HK-2 (cell line): ENCODE results near the gene OR1S1.
"Not testable (repeated sequence)": the region's sequence is repeated elsewhere in the genome, so short reads cannot be mapped to it uniquely, and the experiment has no call there.

Experiments used
- DNase-seq: peaks from one replicate; pipeline ENCODE4 v3.0.0-alpha.2; 2018; ENCODE audit not compliant: unreplicated experiment

Gene OR1S1

DNA sequence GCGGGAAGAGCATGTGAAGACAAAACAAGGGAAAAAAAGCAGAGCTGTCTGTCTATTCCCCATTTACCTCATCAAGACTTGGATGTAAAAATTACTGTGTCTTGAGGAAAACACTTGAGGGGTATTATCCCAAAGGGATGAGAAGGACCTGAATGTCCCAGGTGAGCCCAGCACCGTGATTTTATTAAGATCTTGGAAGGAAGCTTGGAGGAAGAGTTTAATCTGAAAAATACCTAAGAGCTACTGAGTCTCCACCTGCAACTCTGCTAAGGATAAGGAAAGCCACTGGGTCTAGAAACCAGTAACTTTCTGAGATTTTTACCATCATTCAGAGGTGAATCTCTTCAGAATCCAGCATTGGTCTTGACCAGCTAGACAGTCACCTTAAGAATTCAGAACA, at the start of gene OR1S1:
OR1S1 (plus strand) TSS at position 301 of the 400 bp plus-strand sequence.
- not testable (repeated sequence) for DNase-seq

DNA sequence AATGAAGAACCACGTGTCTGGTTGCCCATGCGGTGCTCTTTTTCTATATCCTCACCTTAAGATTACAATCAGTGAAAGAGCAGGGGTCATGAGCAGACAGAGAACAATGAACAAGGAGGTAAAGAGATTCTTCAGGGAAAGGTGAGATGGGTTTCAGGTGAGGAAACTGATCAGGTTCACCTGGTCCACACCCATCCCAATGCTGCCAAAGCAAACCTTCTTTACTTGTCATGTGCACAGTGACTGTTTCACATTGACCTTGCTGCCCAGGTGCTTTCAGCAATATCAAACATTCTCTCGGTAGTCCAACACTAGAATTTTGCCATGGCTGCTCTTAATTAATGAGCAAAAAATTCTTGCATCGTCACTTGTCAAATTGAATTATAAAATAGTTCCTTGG, 48.1 kb upstream of the OR1S1 start:
- DNase-seq: no peak

DNA sequence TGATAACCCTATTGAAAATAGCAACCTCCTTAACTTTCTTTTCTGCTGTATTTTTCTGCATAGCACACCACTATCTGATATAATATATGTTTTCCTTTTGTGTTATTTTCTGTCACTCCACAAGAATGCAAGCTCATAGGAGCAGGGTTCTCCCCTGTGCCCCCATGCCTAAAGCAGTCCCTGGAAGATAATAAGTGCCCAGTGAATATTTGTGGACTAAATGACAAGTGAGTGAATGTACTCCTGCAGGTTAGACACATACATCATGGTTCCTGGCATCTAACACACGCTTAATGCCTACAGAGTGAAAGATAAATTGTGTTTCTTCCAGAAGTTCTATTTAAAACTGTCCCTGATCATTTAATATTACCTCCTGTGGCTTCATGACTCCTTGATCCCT, 47.5 kb upstream of the OR1S1 start:
- no peak for DNase-seq

DNA sequence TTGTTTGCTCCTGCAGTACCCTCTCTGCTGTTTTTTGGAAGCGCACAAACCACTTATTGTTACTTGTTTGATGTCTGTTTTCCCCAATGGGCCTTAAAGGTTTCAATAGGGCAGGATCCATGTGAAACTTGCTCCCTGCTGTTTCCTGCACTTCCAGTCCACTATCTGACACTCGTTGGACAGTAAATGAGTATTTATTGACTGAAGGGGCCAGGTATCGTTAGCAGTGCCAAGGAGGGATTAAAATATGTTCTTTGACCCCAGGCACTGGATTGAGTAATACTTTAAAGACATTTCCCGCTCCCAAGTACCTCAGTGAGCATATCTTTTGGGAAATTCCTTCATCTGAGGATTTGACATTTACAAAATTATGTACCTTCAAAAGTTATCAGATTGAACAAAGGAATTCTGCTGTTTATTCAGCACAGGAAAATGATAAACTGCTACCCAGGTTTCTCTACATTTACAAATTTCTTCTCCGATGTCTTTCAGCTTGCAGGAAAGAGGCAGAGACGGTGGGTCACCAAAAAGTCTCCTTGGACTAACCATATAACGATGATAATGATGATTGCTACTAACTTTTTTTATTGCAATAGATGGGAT, 46.9 kb upstream of the OR1S1 start:
- DNase-seq: no peak

DNA sequence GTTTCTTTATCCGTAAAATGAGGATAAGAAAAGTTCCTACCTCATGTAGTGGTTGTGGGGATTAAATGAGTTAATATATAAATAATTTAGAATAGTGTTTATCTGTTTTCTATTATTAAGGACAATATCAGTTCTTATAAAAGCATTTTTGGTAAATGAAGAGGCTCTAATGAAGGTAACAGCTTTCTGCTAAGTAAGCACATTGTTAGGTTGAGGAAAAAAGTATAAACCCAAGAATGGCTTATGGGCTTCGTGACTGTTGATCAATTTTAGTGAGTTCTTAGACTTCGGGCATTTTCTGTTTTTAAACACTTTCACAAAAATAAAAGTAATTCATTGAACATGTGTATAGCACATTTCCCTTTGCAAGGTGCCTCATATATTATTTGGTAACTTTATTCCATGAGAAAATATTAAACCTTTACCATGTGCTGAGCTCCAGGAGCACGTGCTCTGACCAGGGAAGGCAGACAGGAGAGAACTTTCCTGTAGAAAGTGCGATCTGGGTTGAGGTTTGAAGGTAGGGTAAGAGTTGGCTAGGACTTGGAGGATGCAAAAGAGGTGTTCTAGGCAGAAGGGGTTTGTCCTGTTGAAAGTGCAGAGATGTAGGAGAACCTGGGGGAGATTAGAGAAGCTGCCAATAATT, 35.0 kb upstream of the OR1S1 start:
- no peak for DNase-seq

DNA sequence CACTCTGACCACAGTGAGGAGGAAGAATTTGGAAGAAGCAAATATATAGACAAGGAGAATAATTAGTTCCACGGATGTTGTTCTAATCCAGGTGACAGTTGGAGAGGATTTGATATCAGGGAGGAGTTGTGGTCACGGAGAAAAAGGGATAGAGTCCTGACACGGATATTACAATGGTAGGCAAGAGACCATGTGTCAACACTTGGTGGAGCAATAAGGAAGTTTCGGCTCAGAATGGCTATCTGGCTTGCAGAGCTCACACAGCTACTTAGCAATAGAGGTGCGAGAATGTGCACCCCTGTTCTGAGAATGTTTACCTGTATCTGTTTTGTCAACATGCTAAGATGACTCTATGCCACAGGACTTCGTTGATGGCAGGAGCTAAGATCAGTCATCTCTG, 34.1 kb upstream of the OR1S1 start:
- no peak for DNase-seq

DNA sequence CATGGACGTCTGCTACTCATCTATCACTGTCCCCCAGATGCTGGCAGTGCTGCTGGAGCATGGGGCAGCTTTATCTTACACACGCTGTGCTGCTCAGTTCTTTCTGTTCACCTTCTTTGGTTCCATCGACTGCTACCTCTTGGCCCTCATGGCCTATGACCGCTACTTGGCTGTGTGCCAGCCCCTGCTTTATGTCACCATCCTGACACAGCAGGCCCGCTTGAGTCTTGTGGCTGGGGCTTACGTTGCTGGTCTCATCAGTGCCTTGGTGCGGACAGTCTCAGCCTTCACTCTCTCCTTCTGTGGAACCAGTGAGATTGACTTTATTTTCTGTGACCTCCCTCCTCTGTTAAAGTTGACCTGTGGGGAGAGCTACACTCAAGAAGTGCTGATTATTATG, 32.9 kb upstream of the OR1S1 start:
- no peak for DNase-seq

DNA sequence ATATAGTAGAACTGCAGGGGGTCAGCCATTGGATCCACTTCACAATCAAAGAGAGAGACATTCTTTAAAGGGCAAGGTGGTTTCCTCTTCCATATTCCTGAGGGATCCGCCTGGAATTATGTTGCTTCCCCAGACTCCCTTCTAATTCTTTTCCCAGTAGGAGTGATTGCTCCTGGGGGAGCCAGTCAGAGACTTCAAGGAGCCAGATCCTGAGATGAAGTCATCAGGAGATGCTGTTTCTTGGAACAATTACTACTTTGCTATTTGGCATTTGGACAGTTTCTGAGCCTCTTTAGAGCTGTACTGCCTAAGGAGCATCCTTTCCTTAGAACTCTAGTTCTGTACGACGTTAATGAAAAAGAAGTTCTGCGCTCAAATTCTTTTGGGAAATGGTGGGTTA, 25.6 kb upstream of the OR1S1 start:
- no peak for DNase-seq

DNA sequence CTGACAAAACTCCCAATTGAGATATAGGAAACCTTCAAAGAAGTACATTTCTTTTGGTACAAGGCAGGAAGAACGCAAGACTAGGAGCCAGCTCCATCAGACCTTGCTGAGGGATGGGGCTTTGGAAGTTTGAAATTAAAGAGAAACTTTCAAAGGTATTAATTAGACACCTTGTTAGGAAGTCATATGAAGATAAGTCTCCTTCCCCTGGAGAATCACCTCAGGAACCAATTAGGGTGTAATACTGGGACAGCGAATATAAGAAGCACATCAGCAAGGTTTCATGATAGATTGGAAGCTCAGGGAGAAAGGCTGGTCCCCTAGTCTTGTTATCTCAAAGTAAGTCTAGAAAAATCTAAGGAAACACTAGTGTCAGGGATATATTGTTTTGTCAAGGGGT, 23.8 kb upstream of the OR1S1 start, which contains the start of gene OR9Q2:
OR9Q2 (plus strand) TSS at position 301 of the 400 bp plus-strand sequence. CDS start 1,421 bp downstream, outside the sequence.
- no peak for DNase-seq

DNA sequence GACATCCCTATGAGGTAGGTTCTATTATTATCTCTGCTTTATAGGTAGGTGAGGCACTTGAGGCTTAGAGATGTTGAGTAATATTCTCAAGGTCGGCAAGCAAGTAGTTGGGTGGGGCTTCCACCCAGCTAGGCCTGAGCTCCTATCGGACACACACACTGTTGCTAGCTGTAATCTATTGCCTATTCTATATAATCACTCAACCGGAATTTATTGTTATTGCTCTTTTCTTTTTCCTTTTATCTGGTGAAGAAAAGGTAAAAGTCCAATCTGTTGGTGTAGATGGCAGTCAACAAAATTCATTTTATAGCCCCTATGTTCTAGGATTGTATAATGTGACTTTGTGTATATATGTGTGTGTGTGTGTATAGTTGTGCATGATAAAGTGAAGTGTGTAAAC, 20.3 kb upstream of the OR1S1 start:
- DNase-seq: no peak

DNA sequence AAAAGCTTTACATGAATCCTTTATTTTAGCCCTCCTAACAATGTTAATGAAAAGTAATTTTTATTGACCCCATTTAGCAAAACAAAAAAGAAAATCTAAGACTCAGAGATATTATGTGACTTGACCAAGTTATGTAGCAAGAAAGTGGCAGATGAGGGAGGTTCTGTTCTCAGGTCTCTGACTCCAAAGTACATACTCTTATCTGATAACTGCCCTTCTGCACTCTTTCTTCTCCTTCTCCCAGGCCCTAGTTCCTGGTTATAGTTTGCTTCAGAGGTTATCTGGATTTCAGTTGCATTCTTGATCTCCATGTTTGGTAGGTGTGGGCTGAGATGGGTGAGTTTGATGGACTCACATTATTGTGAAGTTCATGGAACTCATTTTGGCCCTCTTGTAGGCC, 19.1 kb upstream of the OR1S1 start:
- DNase-seq: no peak

DNA sequence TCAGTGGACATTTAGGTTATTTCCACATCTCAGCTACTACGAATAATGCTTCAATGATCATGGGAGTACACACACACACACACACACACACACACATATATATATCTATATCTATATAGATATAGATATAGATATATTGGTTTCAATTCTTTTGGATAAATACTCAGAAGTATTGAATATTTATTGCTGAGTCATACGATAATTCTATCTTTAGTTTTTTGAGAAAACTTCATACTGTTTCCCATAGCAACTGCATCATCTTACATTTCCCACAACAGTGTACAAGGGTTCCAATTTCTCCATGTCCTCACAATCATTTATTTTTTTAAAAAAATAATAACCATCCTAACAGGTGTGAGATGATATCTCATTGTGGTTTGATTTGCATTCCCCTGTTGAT, 16.6 kb upstream of the OR1S1 start:
- no peak for DNase-seq

DNA sequence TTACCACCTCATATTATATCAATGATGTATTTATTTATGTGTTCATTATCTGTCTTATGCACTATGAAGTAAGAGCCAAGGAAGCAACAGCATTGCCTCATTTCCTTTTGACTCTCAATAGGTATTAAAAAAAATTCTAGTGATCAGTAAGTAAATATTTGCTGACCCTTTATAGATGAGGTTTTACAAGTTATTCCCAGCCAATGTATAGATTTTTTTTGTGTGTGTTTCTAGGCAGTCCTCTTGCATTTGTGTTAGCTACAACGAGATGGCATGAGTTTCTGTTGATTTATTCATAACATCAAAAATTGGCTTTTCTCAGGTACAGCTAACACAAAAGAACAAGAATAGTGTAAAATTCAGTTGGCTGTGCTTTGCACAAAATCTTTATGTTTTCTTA, 13.2 kb upstream of the OR1S1 start:
- no peak for DNase-seq

DNA sequence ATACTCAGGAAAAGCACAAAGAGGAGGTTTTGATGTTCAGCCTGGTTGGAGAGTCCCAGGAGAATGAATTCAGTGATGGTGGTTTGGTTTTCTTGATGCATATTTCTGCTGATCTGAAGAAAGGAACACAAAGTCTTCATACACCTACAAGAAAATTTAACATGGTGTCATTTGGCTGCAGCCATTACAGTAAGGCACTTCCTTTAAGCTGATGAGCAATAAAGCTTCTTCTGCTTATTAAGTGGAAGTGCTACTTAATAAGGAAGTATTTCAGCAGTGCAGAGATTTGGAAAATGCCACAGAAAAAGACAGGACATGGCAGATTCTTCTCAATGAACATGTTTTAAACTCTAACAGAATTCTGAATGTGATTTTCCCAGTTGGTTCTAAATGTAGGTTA, 8.5 kb upstream of the OR1S1 start, which contains the start of gene OR1S2:
OR1S2 (minus strand) TSS at position 101 of the 400 bp plus-strand sequence; CDS start at position 101, 0 bp downstream.
- no peak for DNase-seq

DNA sequence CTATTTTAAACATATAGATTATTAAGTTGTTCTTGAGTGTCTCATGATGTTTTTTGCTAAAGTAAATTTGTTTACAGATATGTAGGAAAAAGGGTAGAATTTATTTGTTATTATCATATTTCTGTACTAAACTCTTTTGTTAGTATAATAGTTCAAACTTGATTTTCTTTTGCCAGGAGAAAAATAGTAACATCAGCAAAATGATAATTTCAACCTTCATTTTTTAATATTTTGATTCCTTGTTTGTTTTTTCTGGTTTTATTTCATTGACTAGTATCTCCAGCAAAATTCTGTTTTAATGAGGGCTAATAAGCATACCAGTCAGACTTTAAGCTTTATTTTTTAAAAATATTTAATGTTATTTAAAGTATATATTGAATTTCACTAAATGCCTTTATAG, 4.0 kb downstream of the OR1S1 start:
- DNase-seq: no peak

DNA sequence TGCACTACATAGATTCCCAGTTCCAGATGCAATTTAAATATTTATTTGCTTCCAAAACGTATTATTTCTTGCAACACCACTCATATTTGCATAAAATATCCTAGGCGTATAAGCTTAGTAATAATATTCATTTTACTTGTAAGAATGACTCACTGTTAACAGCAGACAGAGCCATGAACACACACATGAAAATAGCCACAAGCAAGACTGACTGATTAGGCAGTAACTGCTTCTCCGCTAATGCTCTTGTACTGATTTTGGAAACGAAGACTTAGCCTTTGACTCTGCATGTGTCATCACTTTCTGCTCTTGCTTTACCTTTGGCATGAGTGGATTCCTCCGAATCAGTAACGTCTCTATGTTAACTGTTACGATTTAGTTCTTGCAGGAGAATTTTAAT, 10.2 kb downstream of the OR1S1 start:
- no peak for DNase-seq

DNA sequence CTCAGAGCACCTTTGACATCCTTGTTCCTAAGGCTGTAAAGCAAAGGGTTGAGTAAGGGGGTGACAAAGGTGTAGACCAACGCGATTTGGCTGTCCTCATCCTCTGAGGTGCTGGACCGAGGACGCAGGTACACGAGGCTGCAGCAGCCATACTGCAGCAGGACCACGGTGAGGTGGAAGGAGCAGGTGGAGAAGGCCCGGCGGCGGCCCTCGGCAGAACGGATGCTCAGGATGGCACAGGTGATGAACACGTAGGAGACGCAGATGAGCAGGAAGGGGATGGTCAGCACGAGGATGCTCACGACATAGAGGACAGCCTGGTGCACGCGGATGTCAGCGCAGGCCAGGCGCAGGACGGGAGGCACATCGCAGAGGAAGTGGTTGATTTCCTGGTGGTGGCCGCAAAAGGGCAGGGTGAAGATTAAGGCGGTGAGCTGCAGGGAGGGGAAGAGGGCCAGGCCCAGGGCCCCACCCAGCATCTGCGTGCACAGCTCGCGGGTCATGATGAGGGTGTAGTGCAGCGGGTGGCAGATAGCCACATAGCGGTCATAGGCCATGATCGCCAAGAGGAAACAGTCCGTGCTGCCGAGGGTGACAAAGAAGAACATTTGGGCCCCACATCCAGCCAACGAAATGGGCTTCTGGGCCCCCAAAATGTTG, 15.6 kb downstream of the OR1S1 start:
- DNase-seq: no peak

DNA sequence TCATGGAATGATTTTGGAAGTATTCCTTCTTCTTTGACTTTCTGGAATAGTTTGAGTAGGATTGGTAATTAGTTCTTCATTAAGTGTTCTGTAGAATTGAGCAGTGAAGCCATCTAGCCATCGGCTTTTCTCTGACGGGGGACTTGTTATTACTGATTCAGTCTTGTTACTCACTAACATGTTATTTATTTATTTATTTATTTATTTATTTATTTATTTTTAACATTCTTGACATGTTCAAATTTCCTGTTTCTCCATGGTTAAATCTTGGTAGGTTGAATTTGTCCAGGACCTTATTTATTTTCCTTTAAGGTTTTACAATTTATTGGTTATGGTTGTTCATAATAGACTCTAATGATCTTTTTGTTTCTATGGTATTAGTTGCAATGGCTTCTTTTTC, 31.4 kb downstream of the OR1S1 start:
- DNase-seq: no peak

DNA sequence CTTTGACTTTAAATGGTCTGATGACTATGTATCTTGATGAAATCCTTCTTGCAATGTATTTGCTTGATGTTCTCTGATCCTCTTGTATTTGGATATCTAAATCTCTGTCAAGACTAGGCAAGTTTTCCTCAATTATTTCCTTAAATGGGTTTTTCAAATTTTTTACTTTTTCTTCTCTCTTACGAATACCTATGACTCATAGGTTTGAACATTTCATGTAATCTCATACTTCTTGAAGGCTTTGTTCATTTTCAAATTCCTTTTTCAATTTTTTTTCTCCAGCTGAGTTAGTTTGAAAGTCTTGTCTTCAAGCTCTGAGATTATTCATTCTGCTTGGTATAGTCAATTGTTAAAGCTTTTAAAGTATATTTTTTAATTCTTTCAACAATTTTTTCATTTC, 42.4 kb downstream of the OR1S1 start:
- no peak for DNase-seq

DNA sequence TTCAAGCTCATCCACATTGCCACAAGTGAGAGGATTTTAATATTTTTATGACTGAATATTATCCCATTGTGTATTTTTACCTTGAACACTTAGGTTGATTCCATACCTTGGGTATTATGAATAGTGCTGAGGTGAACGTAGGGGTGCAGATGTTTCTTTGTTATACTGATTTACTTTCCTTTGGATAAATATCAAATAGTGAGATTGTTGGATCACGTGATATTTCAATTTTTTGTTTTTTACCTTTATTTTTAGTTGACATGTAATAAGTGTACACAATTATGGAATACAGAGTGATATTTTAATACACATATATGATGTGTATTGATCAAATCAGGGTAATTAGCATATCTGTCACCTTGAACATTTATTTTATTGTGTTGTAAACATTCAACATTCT, 47.5 kb downstream of the OR1S1 start:
- no peak for DNase-seq
